Measurements from ENCODE around the gene METRN.

DNA sequence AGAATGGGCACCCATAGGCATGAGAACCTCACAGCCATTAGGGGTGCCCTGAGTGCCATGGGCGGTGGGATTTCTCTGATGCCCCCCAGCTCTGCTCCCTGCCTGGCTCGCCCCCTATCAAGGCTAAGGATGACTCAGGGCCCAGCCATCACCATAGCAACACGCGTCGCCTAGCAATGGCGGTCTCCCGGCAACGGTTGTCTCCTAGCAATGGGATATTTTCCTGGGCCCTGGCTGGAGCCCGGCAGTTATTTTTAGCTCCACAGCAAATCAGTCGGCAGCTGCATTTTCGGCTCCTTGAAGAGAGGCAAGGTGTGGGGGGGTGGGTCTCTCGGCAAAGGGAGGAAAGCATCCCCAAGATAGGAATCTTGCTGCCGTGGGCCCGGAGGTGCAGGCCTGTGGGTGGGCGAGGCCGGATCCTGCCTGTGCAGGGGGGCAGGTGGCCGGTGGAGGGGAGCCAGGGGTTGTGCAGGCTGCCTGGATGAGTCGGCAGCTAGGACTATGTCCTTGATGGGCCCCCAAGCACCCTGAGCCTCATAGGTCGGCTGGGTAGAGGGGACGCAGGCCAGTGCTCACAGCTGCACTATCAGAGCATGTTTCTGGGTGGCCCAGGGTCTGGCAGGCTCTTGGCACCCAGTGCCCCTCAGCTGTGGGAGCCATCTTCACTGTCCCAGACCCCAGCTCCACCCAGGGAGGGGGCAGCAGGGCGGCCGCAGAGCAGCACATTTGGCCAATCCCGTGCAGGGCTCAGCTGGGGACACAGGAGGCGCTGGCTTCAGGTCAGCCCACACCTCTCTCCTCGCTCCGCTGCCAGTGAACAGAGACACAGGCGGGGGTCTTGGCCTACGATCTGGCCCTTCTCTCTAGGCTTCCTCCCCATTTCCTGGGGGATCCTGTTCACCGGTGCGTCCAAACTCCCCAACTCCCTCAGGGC lies 5.1 kb upstream of the METRN start:
- TF ChIP-seq, protein P1, sequence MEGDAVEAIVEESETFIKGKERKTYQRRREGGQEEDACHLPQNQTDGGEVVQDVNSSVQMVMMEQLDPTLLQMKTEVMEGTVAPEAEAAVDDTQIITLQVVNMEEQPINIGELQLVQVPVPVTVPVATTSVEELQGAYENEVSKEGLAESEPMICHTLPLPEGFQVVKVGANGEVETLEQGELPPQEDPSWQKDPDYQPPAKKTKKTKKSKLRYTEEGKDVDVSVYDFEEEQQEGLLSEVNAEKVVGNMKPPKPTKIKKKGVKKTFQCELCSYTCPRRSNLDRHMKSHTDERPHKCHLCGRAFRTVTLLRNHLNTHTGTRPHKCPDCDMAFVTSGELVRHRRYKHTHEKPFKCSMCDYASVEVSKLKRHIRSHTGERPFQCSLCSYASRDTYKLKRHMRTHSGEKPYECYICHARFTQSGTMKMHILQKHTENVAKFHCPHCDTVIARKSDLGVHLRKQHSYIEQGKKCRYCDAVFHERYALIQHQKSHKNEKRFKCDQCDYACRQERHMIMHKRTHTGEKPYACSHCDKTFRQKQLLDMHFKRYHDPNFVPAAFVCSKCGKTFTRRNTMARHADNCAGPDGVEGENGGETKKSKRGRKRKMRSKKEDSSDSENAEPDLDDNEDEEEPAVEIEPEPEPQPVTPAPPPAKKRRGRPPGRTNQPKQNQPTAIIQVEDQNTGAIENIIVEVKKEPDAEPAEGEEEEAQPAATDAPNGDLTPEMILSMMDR (IDR thresholded peaks at IDR 0.05 in 8 of 11, conservative IDR thresholded peaks at IDR 0.05 in 3 of 11): no peak
- no peak for TF ChIP-seq POLR2AphosphoS5 (IDR thresholded peaks at IDR 0.05)
- no peak for TF ChIP-seq POLR2A (IDR thresholded peaks at IDR 0.05)

Measured in spleen (tissue), 7 donors.